Tibial nerve (tissue), 4 donors: Measurements from ENCODE around the gene BAG5. TPM values are rescaled to one million over a fixed set of nuclear protein-coding genes. Genes with fewer than 3 reads are reported as not detected.
"Not testable (repeated sequence)": the region's sequence is repeated elsewhere in the genome, so short reads cannot be mapped to it uniquely, and the experiment has no call there.

ENCODE experiments used
- DNase-seq, 2 donors: peaks; one replicate each; pipeline ENCODE4 v3.0.0-alpha.2; 2019; ENCODE audit warnings: low spot score in 2 of 2
- H3K27ac ChIP-seq, 4 donors: fragments of 200-600 bp; sonication (generic) in 3 of 4; one replicate each; pipeline ENCODE4 v1.5.1; 2017 to 2019; ENCODE audit warnings: mild to moderate bottlenecking in 1 of 4
- H3K27me3 ChIP-seq, 2 donors: fragments of 200-600 bp; sonication (generic) in 1 of 2; one replicate each; pipeline versions ENCODE4 v1.5.1 to v1.6.0; 2017 to 2019
- H3K36me3 ChIP-seq, 3 donors: fragments of 200-600 bp; sonication (generic); one replicate each; pipeline ENCODE4 v1.5.1; 2018 to 2019
- H3K4me1 ChIP-seq, 4 donors: fragments of 200-600 bp; sonication (generic) in 3 of 4; one replicate each; pipeline ENCODE4 v1.5.1; 2017 to 2019
- H3K4me3 ChIP-seq, 4 donors: fragments of 200-600 bp; sonication (generic) in 3 of 4; one replicate each; pipeline ENCODE4 v1.5.1; 2017 to 2019; ENCODE audit warnings: mild to moderate bottlenecking in 1 of 4, moderate library complexity in 1 of 4
- H3K9me3 ChIP-seq, 4 donors: fragments of 200-600 bp; sonication (generic) in 3 of 4; one replicate each; pipeline ENCODE4 v1.5.1; 2017 to 2019
- CTCF ChIP-seq, 5 experiments: fragments of 200-600 bp in 3 of 5; fragments of 450-650 bp in 2 of 5; sonication (generic) in 3 of 5; IDR thresholded peaks; one replicate each; pipeline ENCODE4 v1.5.1; 2016 to 2019; ENCODE audit warnings: antibody characterized with exemption in 5 of 5, mild to moderate bottlenecking in 3 of 5, moderate library complexity in 2 of 5
- EP300 ChIP-seq, 2 donors: sonication (generic); formaldehyde crosslinking; IDR thresholded peaks; one replicate each; pipeline ENCODE4 v1.6.1; 2017; ENCODE audit warnings: antibody characterized with exemption in 2 of 2, mild to moderate bottlenecking in 1 of 2
- POLR2A ChIP-seq, 2 donors: fragments of 450-650 bp; IDR thresholded peaks; one replicate each; pipeline ENCODE4 v1.6.1; 2017; ENCODE audit warnings: antibody characterized with exemption in 2 of 2, mild to moderate bottlenecking in 2 of 2, moderate library complexity in 2 of 2
- WGBS, 2 donors: methylation state at CpG; one replicate each; pipeline ENCODE4 v1.1.5; 2018; 5-methylcytosine and 5-hydroxymethylcytosine counted together
- total RNA-seq, 4 donors: library from RNA; depleted of rRNA; stranded (reverse); fragments of >200 nt; gene quantifications; one replicate each; pipeline ENCODE4 v1.1.0, GENCODE V29; 2016

BAG5 gene
- total RNA-seq, 4 donors from 2014 or later: 26.1 to 36.5 (median 31.7) TPM

- TF ChIP-seq POLR2A (IDR thresholded peaks at IDR 0.05) (no peak), EP300 (IDR thresholded peaks at IDR 0.05) (no peak), CTCF (IDR thresholded peaks at IDR 0.05) (no peak)
These were observed 45.9 kb downstream of the BAG5 start for GRCh38 chr14:103516426-103517173.

GRCh38 chr14:103514596-103515421, 47.6 kb downstream of the BAG5 start:
- DNase-seq: no peak
- no peaks in the 10 kb centered on the region for H3K27me3 ChIP-seq
- peak overlapping the region in 2 of 4 donors; percentile 19 to 78 for H3K27ac ChIP-seq
- TF ChIP-seq EP300 (IDR thresholded peaks at IDR 0.05): no peak
- TF ChIP-seq CTCF (IDR thresholded peaks at IDR 0.05): no peak
- TF ChIP-seq POLR2A (IDR thresholded peaks at IDR 0.05): no peak
- 83 to 88% methylated on average over 18 of the region's 18 CpGs for whole genome bisulfite sequencing, 2 donors
- no peaks in the 10 kb centered on the region for H3K9me3 ChIP-seq
- peaks cover 0 to 20% (median 0%) of the 10 kb centered on the region in 3 donors for H3K36me3 ChIP-seq
- H3K4me3 ChIP-seq: no peak overlapping the region
- H3K4me1 ChIP-seq: peaks cover 0 to 48% (median 28%) of the 10 kb centered on the region in 4 donors

More at GRCh38 chr14:103516426-103517173, 45.9 kb downstream of the BAG5 start:
- 65 to 75% methylated on average over 10 of the region's 10 CpGs for WGBS, 2 donors
- Histone ChIP-seq H3K27ac (peak overlapping the region in 2 of 4 donors; percentile 13 to 90), H3K36me3 (peaks cover 0 to 2% (median 0%) of the 10 kb centered on the region in 3 donors), H3K9me3 (no peaks in the 10 kb centered on the region), H3K4me1 (peaks cover 0 to 65% (median 41%) of the 10 kb centered on the region in 4 donors), H3K4me3 (no peak overlapping the region), H3K27me3 (no peaks in the 10 kb centered on the region)
- no peak for DNase-seq

- peaks cover 0 to 38% (median 0%) of the 10 kb centered on the region in 3 donors for H3K36me3 ChIP-seq
- TF ChIP-seq EP300 (IDR thresholded peaks at IDR 0.05) (peak in 1 of 2 donors; percentile 80), POLR2A (IDR thresholded peaks at IDR 0.05) (no peak)
- H3K4me3 ChIP-seq: no peak overlapping the region
- DNase-seq: no peak
- 47 to 51% methylated on average over 23 to 25 of the region's 25 CpGs for WGBS, 2 donors
- H3K27ac ChIP-seq: peak overlapping the region; percentile 44 to 78 (median 70)
- no peaks in the 10 kb centered on the region for H3K27me3 ChIP-seq
- H3K9me3 ChIP-seq: no peaks in the 10 kb centered on the region
- peaks cover 0 to 29% (median 16%) of the 10 kb centered on the region in 4 donors for H3K4me1 ChIP-seq
These were observed 49.5 kb downstream of the BAG5 start for GRCh38 chr14:103512701-103513611.

- not testable (repeated sequence) for H3K4me3 ChIP-seq
These were observed 50.3 kb downstream of the BAG5 start for GRCh38 chr14:103512180-103512579.

GRCh38 chr14:103510724-103511693, 51.4 kb downstream of the BAG5 start:
- TF ChIP-seq CTCF (IDR thresholded peaks at IDR 0.05) (no peak), EP300 (IDR thresholded peaks at IDR 0.05) (no peak), POLR2A (IDR thresholded peaks at IDR 0.05) (no peak)

More at GRCh38 chr14:103512180-103512579, 50.3 kb downstream of the BAG5 start:
- WGBS, 2 donors: 91 to 92% methylated on average over 8 of the region's 8 CpGs
- peaks cover 0 to 21% (median 13%) of the 10 kb centered on the region in 4 donors for H3K4me1 ChIP-seq
- H3K9me3 ChIP-seq, DNase-seq, H3K27me3 ChIP-seq: not testable (repeated sequence)
- peaks cover 0 to 46% (median 0%) of the 10 kb centered on the region in 3 donors for H3K36me3 ChIP-seq
- H3K27ac ChIP-seq: peak overlapping the region; percentile 44 to 78 (median 70)

More at GRCh38 chr14:103510724-103511693, 51.4 kb downstream of the BAG5 start:
- 81 to 87% methylated on average over 26 of the region's 26 CpGs for WGBS, 2 donors
- peak overlapping the region in 1 of 4 donors; percentile 6 for H3K27ac ChIP-seq
- H3K36me3 ChIP-seq: peaks cover 0 to 55% (median 0%) of the 10 kb centered on the region in 3 donors
- H3K4me3 ChIP-seq: no peak overlapping the region
- no peak for DNase-seq
- H3K27me3 ChIP-seq: no peaks in the 10 kb centered on the region
- peaks cover 0 to 21% (median 13%) of the 10 kb centered on the region in 4 donors for H3K4me1 ChIP-seq
- H3K9me3 ChIP-seq: no peaks in the 10 kb centered on the region
